Activated CD8-positive, alpha-beta memory T cell treated with anti-CD3 and anti-CD28 coated beads, Interleukin-2, amount 50 U/mL, for 1 hour (primary cell): ENCODE results near the gene MRTO4.
"Not testable (repeated sequence)": the region's sequence is repeated elsewhere in the genome, so short reads cannot be mapped to it uniquely, and the experiment has no call there.

ENCODE experiments used
- DNase-seq: peaks from one replicate; pipeline ENCODE4 v3.0.0-alpha.2; 2020; ENCODE audit errors: extremely low read depth

The MRTO4 gene

DNA sequence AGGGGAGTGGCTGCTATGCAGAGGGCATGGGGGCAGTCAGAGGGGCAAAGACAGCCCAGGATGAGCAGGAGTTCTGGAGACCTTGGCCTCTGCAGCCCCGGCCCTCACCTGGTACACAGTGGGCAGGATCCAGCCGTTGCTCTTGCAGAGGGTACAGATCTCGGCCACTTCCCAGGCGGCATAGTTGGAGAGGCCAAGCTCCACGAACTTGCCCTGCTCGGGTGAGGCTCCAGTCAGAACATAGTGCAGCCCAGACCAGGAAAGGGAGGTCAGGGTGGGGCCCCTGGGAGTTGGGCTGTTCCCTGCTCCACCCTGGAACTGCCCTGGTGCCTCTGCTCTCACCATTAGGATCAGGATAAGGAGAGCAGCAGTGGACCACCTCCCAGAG is 18.7 kb downstream of the MRTO4 start:
- DNase-seq, result not testable (repeated sequence)

DNA sequence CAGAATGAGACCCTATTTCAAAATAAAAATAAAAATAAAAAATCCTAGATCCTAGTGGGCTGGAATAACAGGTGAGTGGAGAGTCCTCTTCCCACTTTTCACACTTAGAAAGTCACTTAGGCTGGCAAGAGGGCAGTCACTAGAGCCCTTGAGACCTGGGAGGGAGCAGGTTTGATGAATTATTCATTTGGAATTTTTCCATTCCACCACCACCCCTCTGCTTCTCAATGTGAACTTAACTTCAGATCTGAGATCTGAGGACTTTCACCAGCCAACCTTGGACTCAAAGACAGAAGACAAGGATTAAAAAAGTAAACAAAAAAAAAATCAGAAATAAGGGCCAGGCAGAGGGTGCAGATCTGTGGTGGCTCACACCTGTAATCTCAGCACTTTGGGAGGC is 20.5 kb downstream of the MRTO4 start:
- DNase-seq, result no peak

DNA sequence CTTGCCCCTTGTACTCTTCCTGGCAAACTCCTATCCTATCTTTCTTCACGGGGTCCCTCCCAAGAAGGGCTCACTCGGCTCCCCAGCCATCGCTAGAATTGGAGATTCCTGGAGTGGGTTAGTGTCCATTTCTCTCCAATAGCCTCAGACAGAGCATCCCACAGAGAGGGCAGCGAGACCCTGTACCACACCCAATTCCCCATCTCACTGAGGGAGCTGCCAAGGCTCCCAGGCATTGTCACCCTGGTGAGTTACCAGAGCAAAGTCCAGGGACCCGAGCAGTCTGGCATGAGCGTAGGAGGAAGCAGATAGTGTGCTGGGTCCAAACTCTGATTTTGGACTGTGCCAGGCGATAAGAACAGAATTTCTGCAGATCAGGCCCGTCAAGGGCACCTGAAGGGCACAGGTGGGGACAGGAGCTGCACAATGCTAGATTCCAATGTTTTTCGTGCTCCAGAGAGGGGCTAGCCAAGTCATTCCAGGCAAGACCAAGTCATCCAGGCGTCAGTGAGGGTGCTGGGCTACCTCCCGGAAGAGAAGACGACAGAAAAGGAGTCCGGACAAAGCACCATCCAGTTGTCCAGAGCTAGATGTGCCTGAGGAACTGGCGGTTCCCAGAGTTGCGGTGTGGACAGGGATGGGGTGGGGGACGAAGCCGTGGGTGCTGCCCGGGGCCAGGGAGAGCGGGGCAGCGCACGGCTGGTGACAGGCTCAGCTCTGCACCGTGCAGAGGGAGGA is 21.7 kb downstream of the MRTO4 start:
- no peak for DNase-seq

DNA sequence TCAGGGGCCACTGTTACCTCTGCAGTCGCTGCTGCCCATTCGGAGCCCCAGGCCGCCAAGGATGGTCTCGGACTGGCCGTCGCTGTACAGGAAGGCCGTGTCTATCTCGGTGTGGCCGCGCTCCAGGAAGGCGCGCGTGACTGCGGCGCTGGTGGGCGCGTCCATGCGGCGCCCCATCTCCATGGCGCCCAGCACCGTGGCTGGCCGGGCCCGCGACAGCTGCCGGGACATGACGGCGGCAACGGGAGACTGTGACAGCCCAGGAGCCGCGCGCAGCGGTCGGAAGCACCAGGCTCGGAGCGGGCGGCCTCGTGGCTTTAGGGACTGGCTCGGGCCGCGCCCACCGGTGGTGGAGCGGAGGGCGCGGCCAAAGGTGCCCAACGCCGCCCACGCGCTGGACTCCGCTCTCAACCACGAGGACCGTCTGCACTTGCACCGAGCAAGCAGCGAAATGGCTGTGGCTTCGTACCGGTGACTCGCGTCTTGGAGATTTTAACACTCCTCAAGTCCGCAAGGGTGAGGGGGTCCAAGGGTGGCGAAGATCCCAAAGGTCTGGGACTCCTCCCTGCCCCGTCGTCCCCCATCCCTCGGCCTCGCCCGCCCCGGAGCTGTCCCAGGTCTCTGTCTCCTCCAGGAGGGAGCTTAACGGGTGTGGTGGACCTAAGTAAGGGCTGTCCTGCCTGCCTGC is 22.4 kb downstream of the MRTO4 start:
- not testable (repeated sequence) for DNase-seq

DNA sequence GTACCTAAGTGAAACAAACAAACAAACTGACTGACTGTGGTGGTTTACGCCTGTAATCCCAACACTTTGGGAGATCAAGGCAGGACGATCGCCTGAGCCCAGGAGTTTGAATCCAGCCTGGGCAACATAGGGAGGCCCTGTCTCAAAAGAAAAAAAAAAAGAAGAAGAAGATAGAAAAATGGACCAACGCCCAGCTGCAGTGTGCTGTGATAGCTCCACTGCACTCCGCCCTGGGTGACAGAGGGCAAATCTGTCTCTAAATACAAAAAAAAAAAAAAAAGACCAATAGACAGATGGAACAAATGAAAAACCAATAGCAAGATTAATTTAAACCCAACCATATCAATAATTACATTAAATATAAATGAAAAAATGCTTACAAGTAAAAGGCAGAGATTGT is 23.0 kb downstream of the MRTO4 start:
- DNase-seq, result no peak

DNA sequence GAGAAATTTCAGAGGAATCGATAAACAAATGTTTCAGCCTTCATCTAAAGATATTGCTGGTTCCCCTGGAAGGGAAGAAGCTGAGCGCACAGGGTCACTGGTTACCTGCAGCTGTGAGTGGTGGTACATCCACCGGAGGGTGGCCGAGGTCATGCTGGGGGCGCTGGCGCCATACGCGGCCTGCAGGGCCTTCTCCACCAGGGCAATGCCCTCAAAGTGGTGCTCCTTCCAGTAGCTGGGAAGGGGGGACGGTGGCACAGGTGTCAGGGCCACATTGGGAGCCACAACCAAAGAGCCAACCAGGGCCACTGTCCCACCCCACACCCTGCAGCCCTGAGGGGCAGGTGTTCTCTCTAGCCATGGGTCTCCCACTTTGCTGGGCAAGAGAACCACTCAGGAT is 32.3 kb downstream of the MRTO4 start:
- no peak for DNase-seq

DNA sequence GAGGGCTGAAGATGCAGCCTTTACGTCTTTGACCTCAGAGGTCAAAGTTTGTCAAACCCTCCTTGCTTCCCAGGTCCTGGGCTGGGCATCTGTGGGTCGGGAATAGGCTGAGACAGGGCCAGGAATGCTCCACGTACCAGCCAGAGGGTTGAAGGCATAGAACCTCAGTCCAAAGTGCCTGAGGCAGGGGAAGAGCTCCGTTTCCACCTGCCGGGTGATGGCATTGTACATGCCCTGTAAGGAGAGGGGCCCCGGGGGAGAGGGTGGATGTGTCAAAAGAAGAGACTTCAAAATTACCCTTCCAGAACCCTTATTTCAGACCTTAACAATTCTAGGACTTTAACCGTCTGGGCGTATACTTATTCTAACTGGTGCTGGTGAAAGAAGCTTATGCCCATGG is 33.3 kb downstream of the MRTO4 start:
- no peak for DNase-seq

DNA sequence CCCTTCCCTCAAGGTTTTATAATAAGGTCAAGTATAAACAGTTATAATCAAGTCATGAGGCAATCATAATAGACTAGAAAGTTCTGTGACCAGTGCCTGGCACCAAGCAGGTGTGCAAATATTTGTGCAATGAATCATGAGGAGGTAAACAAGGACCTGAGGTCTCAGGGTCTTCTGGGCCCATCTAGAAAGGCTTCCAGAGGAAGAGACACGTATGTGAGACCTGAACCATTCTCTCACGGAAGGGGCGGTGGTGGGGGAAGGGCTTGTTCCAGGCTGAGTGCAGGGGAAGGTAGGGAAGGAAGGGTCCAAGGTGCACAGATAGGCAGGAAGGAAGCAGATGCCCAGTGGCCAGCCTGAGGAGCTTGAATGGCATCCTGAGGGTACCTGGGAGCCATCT is 33.8 kb downstream of the MRTO4 start:
- DNase-seq, result not testable (repeated sequence)

DNA sequence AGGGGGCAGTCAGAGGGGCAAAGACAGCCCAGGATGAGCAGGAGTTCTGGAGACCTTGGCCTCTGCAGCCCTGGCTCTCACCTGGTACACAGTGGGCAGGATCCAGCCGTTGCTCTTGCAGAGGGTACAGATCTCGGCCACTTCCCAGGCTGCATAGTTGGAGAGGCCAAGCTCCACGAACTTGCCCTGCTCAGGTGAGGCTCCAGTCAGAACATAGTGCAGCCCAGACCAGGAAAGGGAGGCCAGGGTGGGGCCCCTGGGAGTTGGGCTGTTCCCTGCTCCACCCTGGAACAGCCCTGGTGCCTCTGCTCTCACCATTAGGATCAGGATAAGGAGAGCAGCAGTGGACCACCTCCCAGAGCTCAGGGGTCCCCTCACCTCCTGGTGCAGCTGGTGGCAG is 34.2 kb downstream of the MRTO4 start:
- not testable (repeated sequence) for DNase-seq

DNA sequence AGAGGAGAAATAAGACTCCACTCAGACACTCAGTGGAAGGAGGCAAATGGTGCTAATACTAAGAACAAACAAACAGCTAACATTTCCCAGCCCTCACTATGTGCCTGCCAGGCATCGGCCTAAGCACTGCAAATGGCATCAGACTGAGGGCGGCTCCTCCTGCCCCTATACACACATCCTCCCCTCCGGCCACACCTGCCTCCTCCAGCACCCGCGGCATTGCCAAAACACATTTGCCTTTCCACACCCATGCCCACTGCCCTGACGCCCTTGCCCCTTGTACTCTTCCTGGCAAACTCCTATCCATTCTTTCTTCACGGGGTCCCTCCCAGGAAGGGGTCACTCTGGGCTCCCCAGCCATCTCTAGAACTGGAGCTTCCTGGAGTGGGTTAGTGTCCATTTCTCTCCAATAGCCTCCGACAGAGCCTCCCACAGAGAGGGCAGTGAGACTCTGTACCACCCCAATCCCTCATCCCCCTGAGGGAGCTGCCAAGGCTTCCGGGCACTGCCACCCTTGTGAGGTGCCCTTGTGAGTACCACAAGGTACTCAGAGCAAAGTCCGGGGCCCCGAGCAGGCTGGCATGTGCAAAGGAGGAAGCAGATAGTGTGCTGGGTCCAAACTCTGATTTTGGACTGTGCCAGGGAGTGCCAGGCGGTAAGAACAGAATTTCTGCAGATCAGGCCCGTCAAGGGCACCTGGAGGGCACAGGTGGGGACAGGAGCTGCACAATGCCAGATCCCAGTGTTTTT is 36.0 kb downstream of the MRTO4 start:
- no peak for DNase-seq

DNA sequence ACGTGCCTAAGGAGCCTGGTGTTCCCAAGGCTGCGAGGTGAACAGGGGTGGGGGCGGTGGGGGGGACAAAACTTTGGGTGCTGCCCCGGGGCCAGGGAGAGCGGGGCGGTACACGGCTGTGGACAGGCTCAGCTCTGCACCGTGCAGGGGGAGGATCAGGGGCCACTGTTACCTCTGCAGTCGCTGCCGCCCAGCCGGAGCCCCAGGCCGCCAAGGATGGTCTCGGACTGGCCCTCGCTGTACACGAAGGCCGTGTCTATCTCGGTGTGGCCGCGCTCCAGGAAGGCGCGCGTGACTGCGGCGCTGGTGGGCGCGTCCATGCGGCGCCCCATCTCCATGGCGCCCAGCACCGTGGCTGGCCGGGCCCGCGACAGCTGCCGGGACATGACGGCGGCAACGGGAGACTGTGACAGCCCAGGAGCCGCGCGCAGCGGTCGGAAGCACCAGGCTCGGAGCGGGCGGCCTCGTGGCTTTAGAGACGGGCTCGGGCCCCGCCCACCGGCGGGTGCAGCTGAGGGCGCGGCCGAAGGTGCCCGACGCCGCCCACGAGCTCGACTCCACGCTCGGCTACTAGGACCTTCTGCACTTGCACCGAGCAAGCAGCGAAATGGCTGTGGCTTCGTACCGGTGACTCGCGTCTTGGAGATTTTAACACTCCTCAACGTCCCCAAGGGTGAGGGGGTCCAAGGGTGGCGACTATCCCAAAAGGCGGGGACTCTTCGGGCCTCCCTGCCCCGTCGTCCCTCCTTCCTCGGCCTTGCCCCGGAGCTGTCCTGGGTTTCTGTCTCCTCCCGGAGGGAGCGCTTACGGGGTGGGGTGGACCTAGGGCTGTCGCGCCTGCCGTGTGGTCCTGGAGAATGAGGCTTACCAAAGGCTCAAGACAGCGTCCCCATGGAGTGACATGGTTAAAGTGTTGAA is 37.0 kb downstream of the MRTO4 start, which contains the start of gene AKR7A3:
TSS of gene AKR7A3 (minus strand) at position 447 of the 918 bp plus-strand sequence. CDS start at position 386, 61 bp downstream.
- not testable (repeated sequence) for DNase-seq

DNA sequence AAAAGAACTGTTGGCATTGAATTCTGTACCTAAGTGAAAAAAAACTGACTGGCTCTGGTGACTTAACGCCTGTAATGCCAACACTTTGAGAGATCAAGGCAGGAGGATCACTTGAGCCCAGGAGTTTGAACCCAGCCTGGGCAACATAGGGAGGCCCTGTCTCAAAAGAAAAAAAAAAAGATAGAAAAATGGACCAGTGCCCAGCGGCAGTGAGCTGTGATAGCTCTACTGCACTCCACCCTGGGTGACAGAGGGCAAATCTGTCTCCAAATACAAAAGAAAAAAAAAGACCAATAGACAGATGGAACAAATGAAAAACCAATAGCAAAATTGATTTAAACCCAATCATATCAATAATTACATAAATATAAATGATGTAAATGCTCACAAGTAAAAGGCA is 37.6 kb downstream of the MRTO4 start:
- no peak for DNase-seq

DNA sequence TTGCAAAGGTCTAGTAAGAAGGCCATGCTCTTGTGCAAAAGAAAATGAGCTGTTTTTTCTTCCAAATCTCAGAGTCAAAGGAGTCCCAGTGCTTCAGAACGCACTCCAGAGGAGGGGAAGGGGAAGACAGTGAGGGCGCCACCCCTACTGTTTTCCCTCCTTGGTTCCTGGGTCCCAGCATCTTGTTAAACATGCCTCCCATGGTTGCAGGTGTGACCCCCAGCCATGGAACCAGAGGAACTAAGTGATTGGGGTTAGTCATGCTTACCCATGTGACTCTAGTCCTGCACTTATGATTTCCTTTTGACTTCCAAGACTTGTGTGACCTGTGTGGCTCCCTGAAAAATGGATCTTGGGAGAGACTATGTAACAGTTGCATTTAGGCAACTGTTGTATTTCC is 43.0 kb downstream of the MRTO4 start:
- no peak for DNase-seq

DNA sequence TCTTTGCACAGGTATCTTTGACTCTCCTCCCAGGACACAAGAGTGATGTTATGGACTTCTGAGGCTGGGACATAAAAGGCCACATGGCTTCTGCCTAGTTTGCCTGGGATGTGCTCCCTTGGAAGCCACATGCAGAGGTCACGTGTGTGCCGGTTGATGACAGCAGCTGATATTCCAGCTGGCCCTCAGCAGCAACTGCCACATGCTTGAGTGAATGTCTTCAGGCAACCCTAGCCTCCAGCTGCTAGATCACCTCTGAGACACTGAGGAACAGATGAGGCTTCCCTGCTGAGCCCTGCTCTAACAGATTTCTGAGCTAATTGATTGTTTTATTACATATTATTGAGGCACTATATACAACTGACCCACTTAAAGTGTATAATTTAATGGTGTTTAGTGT is 48.6 kb downstream of the MRTO4 start:
- no peak for DNase-seq

DNA sequence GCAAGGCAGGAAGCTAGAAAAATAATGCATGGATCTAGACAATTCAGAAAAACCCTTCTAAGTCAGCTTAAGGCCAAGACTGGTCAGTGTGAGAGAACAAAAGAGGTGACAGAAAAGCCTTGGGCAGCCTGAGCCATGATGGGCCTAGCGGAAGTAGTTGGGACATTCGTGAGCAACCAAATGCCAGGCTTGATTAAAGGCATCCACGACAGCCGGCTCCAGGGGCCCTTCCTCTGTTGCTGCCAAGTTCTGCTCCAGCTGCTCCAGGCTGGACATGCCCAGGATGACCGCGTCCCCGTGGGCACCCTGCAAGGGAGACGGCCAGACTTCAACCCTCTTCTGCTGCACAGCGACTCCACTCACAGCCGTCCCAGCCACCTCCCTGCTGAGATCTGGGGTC is 52.5 kb downstream of the MRTO4 start:
- not testable (repeated sequence) for DNase-seq

DNA sequence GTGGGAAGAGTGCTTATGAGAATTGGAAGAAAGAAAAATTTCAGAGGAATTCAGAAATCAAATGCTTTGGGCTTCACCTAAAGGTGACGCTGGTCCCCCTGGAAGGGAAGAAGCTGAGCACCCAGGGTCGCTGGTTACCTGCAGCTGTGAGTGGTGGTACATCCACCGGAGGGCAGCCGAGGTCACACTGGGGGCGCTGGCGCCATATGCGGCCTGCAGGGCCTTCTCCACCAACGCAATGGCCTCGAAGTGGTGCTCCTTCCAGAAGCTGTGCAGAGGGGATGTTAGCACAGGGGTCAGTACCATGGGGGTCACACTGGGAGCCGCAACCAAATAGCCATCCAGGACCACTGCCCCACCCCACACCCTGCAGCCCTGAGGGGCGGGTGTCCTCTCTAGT is 54.3 kb downstream of the MRTO4 start:
- no peak for DNase-seq

DNA sequence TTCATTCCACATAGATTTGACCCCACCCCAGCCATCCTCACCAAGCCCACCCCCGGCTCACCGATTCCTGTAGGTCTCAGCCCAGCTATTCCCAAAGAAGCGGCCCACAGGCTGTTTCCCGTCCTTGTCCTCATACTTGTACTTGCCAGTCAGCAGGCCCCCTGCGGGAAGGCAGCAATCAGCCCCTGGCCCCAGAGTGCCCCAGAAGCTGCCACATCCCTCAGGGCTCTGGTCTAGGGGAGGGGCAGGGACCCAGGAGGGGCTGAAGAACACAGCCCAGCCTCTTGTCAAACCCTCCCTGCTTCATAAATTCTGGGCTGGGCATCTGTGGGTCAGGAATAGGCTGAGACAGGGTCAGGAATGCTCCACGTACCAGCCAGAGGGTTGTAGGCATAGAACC is 55.3 kb downstream of the MRTO4 start:
- no peak for DNase-seq

DNA sequence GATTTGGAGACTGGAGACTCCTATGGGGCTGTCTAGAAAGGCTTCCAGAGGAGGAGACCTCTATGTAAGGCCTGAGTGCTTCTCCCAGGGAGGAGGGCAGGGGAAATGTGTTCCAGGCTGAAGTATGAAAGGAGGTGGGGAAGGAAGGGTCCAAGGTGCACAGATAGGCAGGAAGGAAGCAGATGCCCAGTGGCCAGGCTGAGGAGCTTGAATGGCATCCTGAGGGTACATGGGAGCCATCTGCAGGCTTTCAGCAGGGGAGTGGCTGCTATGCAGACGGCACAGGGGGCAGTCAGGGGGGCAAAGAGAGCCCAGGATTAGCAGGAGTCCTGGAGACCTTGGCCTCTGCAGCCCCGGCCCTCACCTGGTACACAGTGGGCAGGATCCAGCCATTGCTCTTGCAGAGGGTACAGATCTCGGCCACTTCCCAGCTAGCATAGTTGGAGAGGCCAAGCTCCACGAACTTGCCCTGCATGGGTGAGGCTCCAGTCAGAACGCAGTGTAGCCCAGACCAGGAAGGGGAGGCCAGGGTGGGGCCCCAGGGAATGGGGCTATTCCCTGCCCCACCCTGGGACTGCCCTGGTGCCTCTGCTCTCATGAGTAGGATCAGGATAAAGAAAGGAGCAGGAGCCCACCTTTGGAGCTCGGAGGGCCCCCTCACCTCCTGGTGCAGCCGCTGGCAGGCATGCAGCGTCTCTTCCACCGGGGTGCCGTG is 56.3 kb downstream of the MRTO4 start:
- no peak for DNase-seq

DNA sequence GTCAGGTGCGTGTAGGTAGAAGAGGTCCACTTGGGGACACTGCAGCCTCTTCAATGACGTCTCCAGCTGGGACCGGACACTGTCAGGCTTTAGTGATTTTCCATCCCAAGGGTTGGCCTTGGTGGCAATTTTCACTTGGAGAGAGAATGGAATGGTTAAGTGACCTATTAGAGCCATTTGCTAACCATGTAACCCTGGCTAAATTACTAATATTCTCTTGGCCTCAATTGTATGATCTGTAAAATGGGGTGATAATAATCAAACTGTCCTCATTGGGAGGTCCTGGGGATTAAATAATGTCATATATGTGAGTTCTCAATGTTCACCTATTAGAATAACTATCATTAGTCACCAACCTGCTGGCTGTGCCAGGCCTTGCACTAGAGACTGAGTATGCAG is 56.9 kb downstream of the MRTO4 start:
- DNase-seq, result no peak

DNA sequence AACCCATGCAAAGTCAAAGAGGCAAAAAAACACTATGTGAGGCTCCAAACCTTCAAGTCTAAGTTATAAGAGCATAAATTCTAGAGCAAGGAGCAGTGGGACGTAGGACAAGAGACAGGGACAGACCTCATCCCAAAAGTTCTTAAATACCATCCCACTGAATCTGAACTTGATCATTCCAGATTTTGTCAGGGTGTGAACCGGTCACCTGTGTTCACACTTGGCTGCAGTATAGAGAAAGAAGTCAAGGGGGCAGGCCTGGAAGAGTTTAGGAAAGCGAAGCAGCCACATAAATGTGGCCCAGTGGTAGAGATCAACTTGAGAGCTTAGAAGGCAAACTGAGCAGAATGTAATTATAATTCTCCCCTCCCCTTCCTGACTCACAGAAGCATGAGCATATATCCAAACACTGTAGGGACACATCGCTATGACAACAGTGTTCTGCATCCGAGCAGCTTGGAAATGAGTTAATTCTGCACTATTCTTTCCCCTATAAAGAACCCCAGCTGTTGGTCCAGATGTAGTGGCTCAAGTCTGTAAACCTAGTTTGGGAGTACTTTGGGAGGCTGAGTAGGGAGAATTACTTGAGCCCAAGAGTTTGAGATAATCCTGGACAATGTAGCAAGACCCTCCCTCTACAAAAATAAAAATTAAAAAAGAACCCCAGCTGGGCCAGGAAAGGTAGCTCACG is 57.7 kb downstream of the MRTO4 start:
- DNase-seq, result no peak
